Retinal pigment epithelial cell (primary cell): ENCODE results near the gene IQCE.

Experiments used
- DNase-seq: peaks from one replicate; pipeline ENCODE4 v3.0.0-alpha.2; 2010; ENCODE audit warnings: low read depth
- H3K4me3 ChIP-seq: 2 replicates; pipeline ENCODE4 v1.5.1; 2011; ENCODE audit warnings: mild to moderate bottlenecking, low read length, control low read depth, moderate library complexity
- TF ChIP-seq, protein P1 (sequence below): conservative IDR thresholded peaks from 2 replicates; pipeline ENCODE4 v1.5.1; 2011; ENCODE audit warnings: low read depth, low read length, control low read depth, inconsistent platforms

IQCE gene

GRCh38 chr7:2645274-2645868, 86.6 kb downstream of the IQCE start:
- DNase-seq = no peak
- H3K4me3 ChIP-seq = no peak overlapping the region
- TF ChIP-seq, protein P1, sequence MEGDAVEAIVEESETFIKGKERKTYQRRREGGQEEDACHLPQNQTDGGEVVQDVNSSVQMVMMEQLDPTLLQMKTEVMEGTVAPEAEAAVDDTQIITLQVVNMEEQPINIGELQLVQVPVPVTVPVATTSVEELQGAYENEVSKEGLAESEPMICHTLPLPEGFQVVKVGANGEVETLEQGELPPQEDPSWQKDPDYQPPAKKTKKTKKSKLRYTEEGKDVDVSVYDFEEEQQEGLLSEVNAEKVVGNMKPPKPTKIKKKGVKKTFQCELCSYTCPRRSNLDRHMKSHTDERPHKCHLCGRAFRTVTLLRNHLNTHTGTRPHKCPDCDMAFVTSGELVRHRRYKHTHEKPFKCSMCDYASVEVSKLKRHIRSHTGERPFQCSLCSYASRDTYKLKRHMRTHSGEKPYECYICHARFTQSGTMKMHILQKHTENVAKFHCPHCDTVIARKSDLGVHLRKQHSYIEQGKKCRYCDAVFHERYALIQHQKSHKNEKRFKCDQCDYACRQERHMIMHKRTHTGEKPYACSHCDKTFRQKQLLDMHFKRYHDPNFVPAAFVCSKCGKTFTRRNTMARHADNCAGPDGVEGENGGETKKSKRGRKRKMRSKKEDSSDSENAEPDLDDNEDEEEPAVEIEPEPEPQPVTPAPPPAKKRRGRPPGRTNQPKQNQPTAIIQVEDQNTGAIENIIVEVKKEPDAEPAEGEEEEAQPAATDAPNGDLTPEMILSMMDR = no peak

DNA sequence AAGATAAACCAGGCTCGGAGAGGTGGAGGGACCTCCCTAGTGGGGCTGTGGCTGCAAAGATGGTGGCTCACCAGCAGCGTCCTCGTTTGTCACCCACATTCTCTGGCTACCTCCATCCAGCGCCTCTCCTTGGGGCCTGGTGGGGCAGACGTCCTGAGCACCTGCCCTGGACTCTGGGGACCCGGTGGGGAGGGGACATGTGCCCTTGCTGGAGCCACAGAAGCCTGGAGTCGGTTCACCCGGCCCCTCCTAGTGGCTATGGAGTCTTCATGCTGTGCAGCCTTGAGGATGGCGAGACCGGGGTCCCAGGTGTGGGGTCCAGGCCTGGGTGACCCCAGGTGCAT, 87.5 kb downstream of the IQCE start:
- TF ChIP-seq, protein P1 = no peak
- H3K4me3 ChIP-seq = no peak overlapping the region

GRCh38 chr7:2646680-2647571, 88.1 kb downstream of the IQCE start:
- no peak for DNase-seq
- TF ChIP-seq, protein P1 = no peak
- H3K4me3 ChIP-seq = no peak overlapping the region

More for the DNA sequence above, 87.5 kb downstream of the IQCE start:
- DNase-seq = no peak

- DNase-seq = no peak
- TF ChIP-seq, protein P1 = no peak
- no peak overlapping the region for H3K4me3 ChIP-seq
Observed at GRCh38 chr7:2647594-2648172, 88.9 kb downstream of the IQCE start.

DNA sequence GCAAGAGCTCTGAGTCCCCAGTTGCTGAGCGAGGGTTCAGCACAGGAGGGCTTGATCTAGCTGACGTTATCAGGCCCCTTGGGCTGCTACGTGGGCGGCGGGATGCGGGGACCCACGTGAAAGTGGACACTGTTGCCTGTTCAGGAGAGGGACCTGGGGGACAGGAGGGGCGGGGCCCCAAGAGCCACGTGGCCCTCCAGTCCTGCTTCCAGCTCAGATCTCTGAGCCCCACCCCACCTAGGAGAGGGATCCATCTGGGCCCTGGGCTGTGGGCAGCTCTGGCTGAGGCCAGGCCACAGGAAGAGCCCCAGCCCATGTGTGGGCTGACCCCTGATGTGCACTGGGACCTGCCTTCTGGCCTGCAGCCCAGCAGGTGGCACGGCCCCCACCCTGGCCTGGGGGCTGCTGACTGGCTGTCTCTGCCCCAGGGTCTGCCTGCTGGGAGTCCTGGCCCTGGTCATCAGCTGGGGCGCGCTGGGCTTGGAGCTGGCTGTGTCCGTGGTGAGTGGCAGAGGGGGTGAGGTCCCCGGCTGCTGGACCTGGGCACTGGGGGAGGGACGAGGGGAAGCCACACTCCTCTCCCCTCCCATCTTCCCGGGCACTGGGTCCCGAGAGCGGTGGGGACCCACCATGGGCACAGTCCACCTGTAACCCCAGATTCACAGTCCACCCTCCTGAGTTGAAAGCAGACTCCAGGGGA, 90.5 kb downstream of the IQCE start:
- H3K4me3 ChIP-seq = no peak overlapping the region
- TF ChIP-seq, protein P1 = no peak
- no peak for DNase-seq

DNA sequence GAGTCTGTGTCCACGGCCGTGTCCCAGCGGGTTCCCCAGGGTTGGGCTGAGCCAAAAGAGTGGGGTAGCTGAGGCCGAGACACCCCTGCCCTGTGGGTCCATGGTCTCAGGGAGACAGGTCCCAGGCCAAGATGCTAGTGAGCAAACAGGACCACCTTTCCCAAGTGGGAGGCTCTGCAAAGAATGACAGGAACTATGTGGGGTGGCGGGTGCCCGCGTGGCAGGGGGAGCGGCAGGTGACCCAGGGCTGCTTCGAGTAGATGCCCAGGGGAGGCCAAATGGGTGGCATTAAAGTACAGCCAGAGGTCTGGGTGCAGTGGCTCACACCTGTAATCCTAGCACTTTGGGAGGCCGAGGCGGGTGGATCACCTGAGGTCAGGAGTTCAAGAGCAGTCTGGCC, 91.2 kb downstream of the IQCE start:
- H3K4me3 ChIP-seq = no peak overlapping the region
- TF ChIP-seq, protein P1 = no peak

More for the DNA sequence above, 91.2 kb downstream of the IQCE start:
- DNase-seq = no peak
